HCT116 (cell line): Measurements from ENCODE around the gene IPP. TPM values are rescaled to one million over a fixed set of nuclear protein-coding genes. Genes with fewer than 3 reads are reported as not detected.

ENCODE experiments used
- ATAC-seq: fragments of 200-7000 bp; cut with Tn5 transposase; 2 replicates; pipeline ENCODE4 v1.9.1; 2020; ENCODE audit warnings: mild to moderate bottlenecking, moderate library complexity
- BruUV-seq: library from RNA; stranded (reverse); fragments of 400-500 nt; replicated peaks from 2 replicates; lab custom pipeline; 2021; lab: Mats Ljungman, UMichigan
- CTCF ChIA-PET: fragments of 300-600 bp; sonication (Branson Sonifier 250); formaldehyde crosslinking; loops from one replicate; lab custom pipeline; 2021; ENCODE audit warnings: antibody characterized with exemption; lab: Charles Lee
- POLR2A ChIA-PET: fragments of 300-600, 350-600 bp; sonication (Branson Sonifier 250); formaldehyde crosslinking; loops from one replicate; lab custom pipeline; 2021; ENCODE audit warnings: antibody characterized with exemption; lab: Charles Lee
- RAD21 ChIA-PET, 2 experiments: fragments of 300-600 bp; sonication (Branson Sonifier 250); formaldehyde crosslinking; loops; one replicate each; lab custom pipeline; 2023; ENCODE audit warnings: low total read pairs in 2 of 2; ENCODE audit not compliant: uncharacterized antibody in 2 of 2, unreplicated experiment in 2 of 2, low non-redundant PET in 1 of 2; lab: Charles Lee
- DNase-seq: peaks from one replicate; pipeline ENCODE4 v3.0.0-alpha.2; 2010; ENCODE audit warnings: low read depth, low spot score
- H2AFZ ChIP-seq: fragments of 200-600 bp; shearing (Covaris generic), sonication (generic); 2 replicates; pipeline ENCODE4 v1.6.1; 2017; ENCODE audit warnings: low read depth, mixed run types, mixed read lengths, antibody characterized with exemption, low read length; ENCODE audit not compliant: poor library complexity, severe bottlenecking
- H3K27ac ChIP-seq: 2 replicates; pipeline ENCODE4 v1.5.1; 2012; ENCODE audit warnings: low read depth, low read length
- H3K27me3 ChIP-seq: fragments of 200-600 bp; sonication (generic); 2 replicates; pipeline ENCODE4 v1.6.1; 2016; ENCODE audit warnings: mixed run types, low read length, mixed read lengths; ENCODE audit not compliant: insufficient read depth
- H3K36me3 ChIP-seq, 2 experiments: fragments of 200-500 bp in 1 of 2; fragments of 200-600 bp in 1 of 2; sonication (Bioruptor generic) in 1 of 2; sonication (generic) in 1 of 2; 2 replicates each; pipeline versions ENCODE4 v1.5.1 to v1.6.1; 2014 to 2016; ENCODE audit warnings: low read length in 2 of 2, inconsistent platforms in 1 of 2, mixed read lengths in 1 of 2, mixed run types in 1 of 2; ENCODE audit not compliant: insufficient read depth in 2 of 2, control insufficient read depth in 1 of 2
- H3K4me1 ChIP-seq, 2 experiments: fragments of 200-600 bp in 1 of 2; sonication (generic) in 1 of 2; 2 replicates each; pipeline versions ENCODE4 v1.5.1 to v1.6.1; 2012 to 2017; ENCODE audit warnings: low read length in 2 of 2, inconsistent platforms in 1 of 2, mild to moderate bottlenecking in 1 of 2, mixed read lengths in 1 of 2, mixed run types in 1 of 2, moderate library complexity in 1 of 2; ENCODE audit not compliant: insufficient read depth in 2 of 2, control insufficient read depth in 1 of 2
- H3K4me2 ChIP-seq: fragments of 200-600 bp; sonication (generic); 2 replicates; pipeline ENCODE4 v1.6.1; 2017; ENCODE audit warnings: mixed run types, low read length, mixed read lengths
- H3K4me3 ChIP-seq, 2 experiments: fragments of 200-600 bp in 1 of 2; sonication (generic) in 1 of 2; replicated peaks in 1 of 2; 2 replicates each; pipeline ENCODE4 v1.5.1; 2011 to 2016; ENCODE audit warnings: low read length in 2 of 2, control low read depth in 1 of 2, low read depth in 1 of 2, mild to moderate bottlenecking in 1 of 2, mixed read lengths in 1 of 2, mixed run types in 1 of 2
- H3K79me2 ChIP-seq: fragments of 200-600 bp; sonication (generic); 2 replicates; pipeline ENCODE4 v1.6.1; 2017; ENCODE audit warnings: mild to moderate bottlenecking, mixed run types, low read length, moderate library complexity, mixed read lengths; ENCODE audit not compliant: insufficient read depth
- H3K9ac ChIP-seq: fragments of 200-600 bp; sonication (generic); 2 replicates; pipeline ENCODE4 v1.6.1; 2016; ENCODE audit warnings: low read length, mixed read lengths
- H3K9me2 ChIP-seq: fragments of 200-600 bp; sonication (generic), shearing (Covaris generic); 2 replicates; pipeline ENCODE4 v1.6.1; 2017; ENCODE audit warnings: mixed run types, mild to moderate bottlenecking, moderate library complexity; ENCODE audit not compliant: insufficient read depth
- H3K9me3 ChIP-seq, 2 experiments: fragments of 200-500 bp in 1 of 2; fragments of 200-600 bp in 1 of 2; sonication (Bioruptor generic) in 1 of 2; sonication (generic) in 1 of 2; 2 replicates each; pipeline ENCODE4 v1.6.1; 2014 to 2017; ENCODE audit warnings: low read length in 2 of 2, mixed read lengths in 2 of 2, inconsistent platforms in 1 of 2, low read depth in 1 of 2, mild to moderate bottlenecking in 1 of 2, mixed run types in 1 of 2, moderate library complexity in 1 of 2; ENCODE audit not compliant: control insufficient read depth in 1 of 2, insufficient read depth in 1 of 2
- H4K20me1 ChIP-seq: fragments of 200-600 bp; sonication (generic), shearing (Covaris generic); 2 replicates; pipeline ENCODE4 v1.6.1; 2017; ENCODE audit warnings: mixed run types, mild to moderate bottlenecking, moderate library complexity; ENCODE audit not compliant: insufficient read depth
- CEBPB ChIP-seq: IDR thresholded peaks from 2 replicates; pipeline ENCODE4 v1.6.1; 2012; ENCODE audit warnings: low read depth
- EGR1 ChIP-seq: IDR thresholded peaks from 2 replicates; pipeline ENCODE4 v1.6.1; 2012; ENCODE audit warnings: low read depth
- ELF1 ChIP-seq: IDR thresholded peaks from 2 replicates; pipeline ENCODE4 v1.6.1; 2012; ENCODE audit warnings: low read depth, borderline replicate concordance
- EZH2phosphoT487 ChIP-seq: fragments of 200-600 bp; IDR thresholded peaks from 2 replicates; pipeline ENCODE4 v1.6.1; 2018; ENCODE audit warnings: antibody characterized with exemption, borderline replicate concordance
- JUND ChIP-seq: IDR thresholded peaks from 2 replicates; pipeline ENCODE4 v1.6.1; 2012
- POLR2A ChIP-seq: IDR thresholded peaks from 2 replicates; pipeline ENCODE4 v1.7.0; 2011; ENCODE audit warnings: borderline replicate concordance; ENCODE audit not compliant: insufficient read depth, insufficient read length; ENCODE audit errors: extremely low read depth
- POLR2AphosphoS5 ChIP-seq: IDR thresholded peaks from 2 replicates; pipeline ENCODE4 v1.6.1; 2011; ENCODE audit warnings: mild to moderate bottlenecking, low read depth, low read length, moderate library complexity
- SIN3A ChIP-seq: IDR thresholded peaks from 2 replicates; pipeline ENCODE4 v1.6.1; 2012; ENCODE audit warnings: low read depth
- SP1 ChIP-seq: IDR thresholded peaks from 2 replicates; pipeline ENCODE4 v1.6.1; 2012; ENCODE audit warnings: low read depth
- SRF ChIP-seq: IDR thresholded peaks from 2 replicates; pipeline ENCODE4 v1.6.1; 2012; ENCODE audit warnings: low read depth
- YY1 ChIP-seq: IDR thresholded peaks from 2 replicates; pipeline ENCODE4 v1.6.1; 2011; ENCODE audit warnings: low read length, low read depth, moderate library complexity, mild to moderate bottlenecking; ENCODE audit not compliant: insufficient replicate concordance; ENCODE audit errors: extremely low read depth
- ZFX ChIP-seq: fragments of 450-650 bp; IDR thresholded peaks from 2 replicates; pipeline ENCODE4 v1.6.1; 2017
- ZNF274 ChIP-seq: fragments of 200-500 bp; sonication (Bioruptor generic); IDR thresholded peaks from 2 replicates; pipeline ENCODE4 v1.6.1; 2014; ENCODE audit warnings: mild to moderate bottlenecking, low read depth, low read length, inconsistent platforms
- intact Hi-C: fragments of 100-400 bp; cut with micrococcal nuclease; formaldehyde crosslinking; loops from 2 replicates; pipeline ENCODE4 v1.10.0; 2022
- total RNA-seq: library from RNA; stranded (reverse); gene quantifications from one replicate; pipeline ENCODE4 v1.2.1, GENCODE V29; 2021; ENCODE audit not compliant: unreplicated experiment
- TF ChIP-seq, protein P1 (sequence below): IDR thresholded peaks from 2 replicates; pipeline ENCODE4 v1.6.1; 2011; ENCODE audit warnings: mild to moderate bottlenecking, low read length, moderate library complexity; ENCODE audit not compliant: insufficient replicate concordance; ENCODE audit errors: extremely low read depth
- TF ChIP-seq, protein P2 (sequence below): IDR thresholded peaks from 2 replicates; pipeline ENCODE4 v1.6.1; 2012; ENCODE audit warnings: low read depth
- TF ChIP-seq, protein P3 (sequence below): IDR thresholded peaks from 2 replicates; pipeline ENCODE4 v1.6.1; 2012

The IPP gene
- total RNA-seq, 1 experiment from 2014 or later: 13.8 TPM

DNA sequence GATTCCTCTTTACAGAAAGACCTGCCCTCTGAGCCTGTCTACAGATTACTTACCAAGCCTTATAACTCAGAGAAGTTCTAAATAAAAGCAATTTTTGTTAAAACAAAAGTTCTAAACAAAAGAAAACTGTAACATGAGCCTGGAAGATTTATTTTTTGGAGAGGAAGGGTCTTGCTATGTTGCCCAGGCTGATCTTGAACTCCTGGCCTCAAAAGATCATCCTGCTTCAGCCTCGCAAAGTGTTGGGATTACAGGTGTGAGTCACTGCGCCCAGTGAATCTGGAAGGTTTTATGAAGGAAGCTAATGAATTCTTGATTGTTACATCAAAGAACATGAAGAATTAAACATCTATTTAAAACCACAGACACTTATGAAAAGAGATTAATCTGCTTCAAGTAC lies 91.2 kb downstream of the IPP start:
- intact Hi-C loops: no loop called here
- POLR2A ChIA-PET: no interaction called here
- no peak overlapping the region for H3K27ac ChIP-seq
- DNase-seq (no peak), ATAC-seq (no peak)
- CTCF ChIA-PET: no interaction called here
- no TSS peak for BruUV-seq
- RAD21 ChIA-PET: no interaction called here
- H3K9ac ChIP-seq: no peak overlapping the region
- H3K36me3 ChIP-seq: peaks cover 38 to 52% of the 10 kb centered on the region in 2 experiments
- H3K4me3 ChIP-seq: no peak overlapping the region
- H2AFZ ChIP-seq: no peak overlapping the region
- H3K9me2 ChIP-seq: no peaks in the 10 kb centered on the region
- H3K79me2 ChIP-seq: peaks cover 69% of the 10 kb centered on the region
- TF ChIP-seq POLR2A: no peak
- no peak for TF ChIP-seq SP1
- TF ChIP-seq EZH2phosphoT487: no peak
- TF ChIP-seq CEBPB: no peak
- no peak for TF ChIP-seq SIN3A
- TF ChIP-seq JUND: no peak
- no peak for TF ChIP-seq ELF1
- TF ChIP-seq YY1: no peak
- no peak for TF ChIP-seq ZNF274
- no peak for TF ChIP-seq SRF
- TF ChIP-seq, protein P1, sequence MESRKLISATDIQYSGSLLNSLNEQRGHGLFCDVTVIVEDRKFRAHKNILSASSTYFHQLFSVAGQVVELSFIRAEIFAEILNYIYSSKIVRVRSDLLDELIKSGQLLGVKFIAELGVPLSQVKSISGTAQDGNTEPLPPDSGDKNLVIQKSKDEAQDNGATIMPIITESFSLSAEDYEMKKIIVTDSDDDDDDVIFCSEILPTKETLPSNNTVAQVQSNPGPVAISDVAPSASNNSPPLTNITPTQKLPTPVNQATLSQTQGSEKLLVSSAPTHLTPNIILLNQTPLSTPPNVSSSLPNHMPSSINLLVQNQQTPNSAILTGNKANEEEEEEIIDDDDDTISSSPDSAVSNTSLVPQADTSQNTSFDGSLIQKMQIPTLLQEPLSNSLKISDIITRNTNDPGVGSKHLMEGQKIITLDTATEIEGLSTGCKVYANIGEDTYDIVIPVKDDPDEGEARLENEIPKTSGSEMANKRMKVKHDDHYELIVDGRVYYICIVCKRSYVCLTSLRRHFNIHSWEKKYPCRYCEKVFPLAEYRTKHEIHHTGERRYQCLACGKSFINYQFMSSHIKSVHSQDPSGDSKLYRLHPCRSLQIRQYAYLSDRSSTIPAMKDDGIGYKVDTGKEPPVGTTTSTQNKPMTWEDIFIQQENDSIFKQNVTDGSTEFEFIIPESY: no peak
- TF ChIP-seq ZFX: no peak
- no peak for TF ChIP-seq EGR1
- TF ChIP-seq, protein P2, sequence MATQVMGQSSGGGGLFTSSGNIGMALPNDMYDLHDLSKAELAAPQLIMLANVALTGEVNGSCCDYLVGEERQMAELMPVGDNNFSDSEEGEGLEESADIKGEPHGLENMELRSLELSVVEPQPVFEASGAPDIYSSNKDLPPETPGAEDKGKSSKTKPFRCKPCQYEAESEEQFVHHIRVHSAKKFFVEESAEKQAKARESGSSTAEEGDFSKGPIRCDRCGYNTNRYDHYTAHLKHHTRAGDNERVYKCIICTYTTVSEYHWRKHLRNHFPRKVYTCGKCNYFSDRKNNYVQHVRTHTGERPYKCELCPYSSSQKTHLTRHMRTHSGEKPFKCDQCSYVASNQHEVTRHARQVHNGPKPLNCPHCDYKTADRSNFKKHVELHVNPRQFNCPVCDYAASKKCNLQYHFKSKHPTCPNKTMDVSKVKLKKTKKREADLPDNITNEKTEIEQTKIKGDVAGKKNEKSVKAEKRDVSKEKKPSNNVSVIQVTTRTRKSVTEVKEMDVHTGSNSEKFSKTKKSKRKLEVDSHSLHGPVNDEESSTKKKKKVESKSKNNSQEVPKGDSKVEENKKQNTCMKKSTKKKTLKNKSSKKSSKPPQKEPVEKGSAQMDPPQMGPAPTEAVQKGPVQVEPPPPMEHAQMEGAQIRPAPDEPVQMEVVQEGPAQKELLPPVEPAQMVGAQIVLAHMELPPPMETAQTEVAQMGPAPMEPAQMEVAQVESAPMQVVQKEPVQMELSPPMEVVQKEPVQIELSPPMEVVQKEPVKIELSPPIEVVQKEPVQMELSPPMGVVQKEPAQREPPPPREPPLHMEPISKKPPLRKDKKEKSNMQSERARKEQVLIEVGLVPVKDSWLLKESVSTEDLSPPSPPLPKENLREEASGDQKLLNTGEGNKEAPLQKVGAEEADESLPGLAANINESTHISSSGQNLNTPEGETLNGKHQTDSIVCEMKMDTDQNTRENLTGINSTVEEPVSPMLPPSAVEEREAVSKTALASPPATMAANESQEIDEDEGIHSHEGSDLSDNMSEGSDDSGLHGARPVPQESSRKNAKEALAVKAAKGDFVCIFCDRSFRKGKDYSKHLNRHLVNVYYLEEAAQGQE: no peak
- TF ChIP-seq POLR2AphosphoS5: no peak
- TF ChIP-seq, protein P3, sequence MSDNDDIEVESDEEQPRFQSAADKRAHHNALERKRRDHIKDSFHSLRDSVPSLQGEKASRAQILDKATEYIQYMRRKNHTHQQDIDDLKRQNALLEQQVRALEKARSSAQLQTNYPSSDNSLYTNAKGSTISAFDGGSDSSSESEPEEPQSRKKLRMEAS: no peak
- TF ChIP-seq, all 23 proteins: peak for 0
- H3K4me2 ChIP-seq: no peak overlapping the region
- no peaks in the 10 kb centered on the region for H3K27me3 ChIP-seq
- no peaks in the 10 kb centered on the region for H3K4me1 ChIP-seq
- H4K20me1 ChIP-seq: 0 out of 2 replicates have a peak, but pooled peaks cover 12% of the 10 kb centered on the region
- H3K9me3 ChIP-seq: no peaks in the 10 kb centered on the region
